B cell (primary cell): ENCODE data around the gene LRP5. TPM values are rescaled to one million over a fixed set of nuclear protein-coding genes. Genes with fewer than 3 reads are reported as not detected.

Experiments
- ATAC-seq: fragments of 200-7000 bp; cut with Tn5 transposase; one replicate; pipeline ENCODE4 v1.10.0; 2021; ENCODE audit warnings: low read depth, mild to moderate bottlenecking, moderate number of reproducible peaks, moderate library complexity
- CTCF ChIA-PET: fragments of 350-600 bp; sonication (Branson Sonifier 250); formaldehyde crosslinking; loops from one replicate; lab custom pipeline; 2021; ENCODE audit warnings: antibody characterized with exemption, inconsistent platforms; lab: Charles Lee
- POLR2A ChIA-PET: fragments of 350-600 bp; sonication (Branson Sonifier 250); formaldehyde crosslinking; loops from one replicate; lab custom pipeline; 2021; ENCODE audit warnings: antibody characterized with exemption; lab: Charles Lee
- DNase-seq: peaks from one replicate; pipeline ENCODE4 v3.0.0; 2013
- H2AFZ ChIP-seq: 2 replicates; pipeline ENCODE4 v1.6.1; 2012; ENCODE audit warnings: mild to moderate bottlenecking, low read depth, low read length; ENCODE audit not compliant: insufficient read depth, poor library complexity, severe bottlenecking
- H3K27ac ChIP-seq, 2 donors: 1 replicate in 1 of 2; 2 replicates in 1 of 2; pipeline ENCODE4 v1.5.1; 2012 to 2013; ENCODE audit warnings: low read length in 2 of 2, mild to moderate bottlenecking in 2 of 2, moderate library complexity in 1 of 2
- H3K27me3 ChIP-seq, 4 experiments: fragments of 200-600 bp in 1 of 4; sonication (generic) in 1 of 4; replicated peaks in 1 of 4; 1 replicate in 2 of 4; 2 replicates in 2 of 4; pipeline versions ENCODE4 v1.6.1 to v1.7.0; 2013 to 2016; ENCODE audit warnings: low read length in 3 of 4, mild to moderate bottlenecking in 2 of 4, mixed read lengths in 1 of 4, moderate library complexity in 1 of 4; ENCODE audit not compliant: insufficient read depth in 4 of 4, control insufficient read depth in 3 of 4; ENCODE audit errors: control extremely low read depth in 1 of 4
- H3K36me3 ChIP-seq, 2 experiments: replicated peaks in 1 of 2; 1 replicate in 1 of 2; 2 replicates in 1 of 2; pipeline versions ENCODE4 v1.6.1 to v1.7.1; 2013; ENCODE audit warnings: low read length in 1 of 2; ENCODE audit not compliant: insufficient read depth in 2 of 2, control insufficient read depth in 1 of 2; ENCODE audit errors: control extremely low read depth in 1 of 2, extremely low read depth in 1 of 2
- H3K4me1 ChIP-seq, 2 donors: fragments of 200-600 bp in 1 of 2; sonication (generic) in 1 of 2; 1 replicate in 1 of 2; 2 replicates in 1 of 2; pipeline versions ENCODE4 v1.5.1 to v1.6.1; 2013 to 2017; ENCODE audit warnings: low read length in 2 of 2; ENCODE audit not compliant: control insufficient read depth in 2 of 2, insufficient read depth in 2 of 2
- H3K4me2 ChIP-seq: replicated peaks from 2 replicates; pipeline ENCODE3; 2012; ENCODE audit warnings: mild to moderate bottlenecking, low read depth, low read length; ENCODE audit not compliant: poor library complexity, severe bottlenecking
- H3K4me3 ChIP-seq, 5 experiments: fragments of 200-600 bp in 1 of 5; sonication (generic) in 1 of 5; 1 replicate in 3 of 5; 2 replicates in 2 of 5; pipeline versions ENCODE4 v1.5.1 to v1.7.0; 2011 to 2016; ENCODE audit warnings: low read length in 4 of 5, mild to moderate bottlenecking in 4 of 5, low read depth in 2 of 5, control low read depth in 1 of 5, moderate library complexity in 1 of 5; ENCODE audit not compliant: insufficient read depth in 1 of 5; ENCODE audit errors: control extremely low read depth in 1 of 5, extremely low read depth in 1 of 5
- H3K79me2 ChIP-seq: fragments of 200-600 bp; sonication (generic); one replicate; pipeline ENCODE4 v1.6.0; 2016; ENCODE audit warnings: low read length; ENCODE audit not compliant: control insufficient read depth, insufficient read depth
- H3K9ac ChIP-seq: fragments of 200-600 bp; sonication (generic); 2 replicates; pipeline ENCODE4 v1.6.1; 2017; ENCODE audit warnings: mild to moderate bottlenecking, low read length, moderate library complexity
- H3K9me3 ChIP-seq, 3 donors: one replicate each; pipeline versions ENCODE4 v1.6.1 to v1.7.1; 2013; ENCODE audit warnings: low read length in 2 of 3; ENCODE audit not compliant: control insufficient read depth in 2 of 3, insufficient read depth in 1 of 3; ENCODE audit errors: control extremely low read depth in 1 of 3
- H4K20me1 ChIP-seq: 2 replicates; pipeline ENCODE4 v1.6.0; 2012; ENCODE audit warnings: mild to moderate bottlenecking, low read length; ENCODE audit not compliant: insufficient read depth, control insufficient read depth, poor library complexity, severe bottlenecking
- H3K27ac Mint-ChIP-seq: one replicate; pipeline ENCODE4 v1.8.0; 2021; ENCODE audit warnings: mixed read lengths
- H3K27me3 Mint-ChIP-seq: one replicate; pipeline ENCODE4 v1.8.0; 2021; ENCODE audit warnings: mixed read lengths
- H3K4me1 Mint-ChIP-seq: one replicate; pipeline ENCODE4 v1.8.0; 2021; ENCODE audit warnings: mixed read lengths
- H3K4me3 Mint-ChIP-seq: one replicate; pipeline ENCODE4 v1.8.0; 2021; ENCODE audit warnings: mixed read lengths
- H3K9me3 Mint-ChIP-seq: one replicate; pipeline ENCODE4 v1.8.0; 2022; ENCODE audit warnings: mixed read lengths; ENCODE audit not compliant: insufficient read depth
- EZH2 ChIP-seq: IDR thresholded peaks from 2 replicates; pipeline ENCODE4 v1.6.1; 2012; ENCODE audit warnings: borderline replicate concordance, low read depth, mild to moderate bottlenecking, moderate library complexity, low read length; ENCODE audit not compliant: insufficient read depth, poor library complexity, severe bottlenecking
- WGBS: methylation state at CpG from one replicate; pipeline ENCODE4 v1.1.5; 2013; ENCODE audit warnings: missing lambda C conversion rate; ENCODE audit not compliant: insufficient coverage; 5-methylcytosine and 5-hydroxymethylcytosine counted together
- intact Hi-C: fragments of 100-400 bp; cut with micrococcal nuclease; formaldehyde crosslinking; loops from one replicate; pipeline ENCODE4 v1.10.0; 2022
- polyA plus RNA-seq: library from polyadenylated mRNA; depleted of rRNA; stranded (reverse); fragments of >200 nt; gene quantifications from 2 replicates; pipeline ENCODE4 v1.2.3, GENCODE V29; 2012
- total RNA-seq, 2 donors: library from RNA; stranded (reverse); fragments of 120-200 nt in 1 of 2; gene quantifications; 1 replicate in 1 of 2; 2 replicates in 1 of 2; pipeline versions ENCODE4 v1.2.3 to v1.2.4, GENCODE V29; 2013 to 2022
- TF ChIP-seq, protein P1 (sequence below): fragments of 200-600 bp; IDR thresholded peaks from one replicate; pipeline ENCODE4 v1.8.0; 2022; ENCODE audit warnings: antibody characterized with exemption, mild to moderate bottlenecking

LRP5 gene
- total and polyA plus RNA-seq, 2 donors (not counting 1 experiment from before 2014, with no cell fraction given): 2.4 to 13.9 TPM

GRCh38 chr11:68469642-68470041 is 157.3 kb downstream of the LRP5 start:
- ChIA-PET POLR2A (no interaction called here), CTCF (no interaction called here)
- H3K79me2 ChIP-seq: peaks cover 100% of the 10 kb centered on the region
- H3K9ac ChIP-seq: no peak overlapping the region
- Mint-ChIP-seq H3K4me3 (peak overlapping the region; percentile 57), H3K27ac (peak overlapping the region; percentile 21), H3K27me3 (no peaks in the 10 kb centered on the region), H3K4me1 (peaks cover 86% of the 10 kb centered on the region), H3K9me3 (no peaks in the 10 kb centered on the region)
- H3K4me2 ChIP-seq: peak overlapping the region; percentile 56
- H3K4me1 ChIP-seq: peaks cover 68 to 84% of the 10 kb centered on the region in 2 donors
- peak overlapping the region in 1 of 2 donors; percentile 44 for H3K27ac ChIP-seq
- no peak overlapping the region for H3K4me3 ChIP-seq
- TF ChIP-seq EZH2: no peak
- TF ChIP-seq, protein P1, sequence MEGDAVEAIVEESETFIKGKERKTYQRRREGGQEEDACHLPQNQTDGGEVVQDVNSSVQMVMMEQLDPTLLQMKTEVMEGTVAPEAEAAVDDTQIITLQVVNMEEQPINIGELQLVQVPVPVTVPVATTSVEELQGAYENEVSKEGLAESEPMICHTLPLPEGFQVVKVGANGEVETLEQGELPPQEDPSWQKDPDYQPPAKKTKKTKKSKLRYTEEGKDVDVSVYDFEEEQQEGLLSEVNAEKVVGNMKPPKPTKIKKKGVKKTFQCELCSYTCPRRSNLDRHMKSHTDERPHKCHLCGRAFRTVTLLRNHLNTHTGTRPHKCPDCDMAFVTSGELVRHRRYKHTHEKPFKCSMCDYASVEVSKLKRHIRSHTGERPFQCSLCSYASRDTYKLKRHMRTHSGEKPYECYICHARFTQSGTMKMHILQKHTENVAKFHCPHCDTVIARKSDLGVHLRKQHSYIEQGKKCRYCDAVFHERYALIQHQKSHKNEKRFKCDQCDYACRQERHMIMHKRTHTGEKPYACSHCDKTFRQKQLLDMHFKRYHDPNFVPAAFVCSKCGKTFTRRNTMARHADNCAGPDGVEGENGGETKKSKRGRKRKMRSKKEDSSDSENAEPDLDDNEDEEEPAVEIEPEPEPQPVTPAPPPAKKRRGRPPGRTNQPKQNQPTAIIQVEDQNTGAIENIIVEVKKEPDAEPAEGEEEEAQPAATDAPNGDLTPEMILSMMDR: no peak
- H4K20me1 ChIP-seq: peaks cover 99% of the 10 kb centered on the region
- H2AFZ ChIP-seq: no peak overlapping the region
- no peaks in the 10 kb centered on the region for H3K27me3 ChIP-seq
- peaks cover 4 to 6% of the 10 kb centered on the region in 2 experiments for H3K36me3 ChIP-seq
- no peak for ATAC-seq
- intact Hi-C loops: loop anchor here (10.0 kb wide), 2 partner anchors 435 to 575 kb away; partner anchors contain the start of genes NDUFS8, TCIRG1 and TPCN2
- no CpG with 5 or more reads among the region's 1 CpG for WGBS
- no peak for DNase-seq
- H3K9me3 ChIP-seq: no peaks in the 10 kb centered on the region

DNA sequence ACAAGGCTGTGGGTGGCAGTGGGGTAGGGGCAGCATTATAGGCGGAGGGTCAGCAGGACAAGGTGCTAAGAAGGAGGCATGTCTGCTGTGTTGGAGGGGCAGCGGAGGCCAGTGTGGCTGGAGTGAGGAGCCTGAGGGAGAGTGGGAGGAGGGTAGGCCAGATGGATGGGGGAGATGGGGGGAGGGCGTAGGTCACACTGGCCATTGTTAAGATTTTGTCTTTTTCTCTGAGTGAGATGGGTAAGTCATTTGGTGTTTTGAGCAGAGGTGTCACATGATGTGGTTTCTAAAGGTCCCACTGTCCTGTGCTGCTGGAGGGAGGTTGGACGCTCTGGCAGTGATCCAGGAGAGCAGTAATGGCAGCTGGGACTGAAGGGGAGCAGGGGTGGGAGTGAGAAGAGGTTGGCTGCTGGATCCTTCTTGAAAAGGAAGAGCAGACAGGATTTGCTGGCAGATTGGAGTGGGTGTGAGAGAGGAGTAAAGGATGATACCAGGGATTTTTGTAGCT is 158.0 kb downstream of the LRP5 start:
- ChIA-PET POLR2A (no interaction called here), CTCF (no interaction called here)
- Histone ChIP-seq H3K4me3 (no peak overlapping the region), H3K27me3 (no peaks in the 10 kb centered on the region), H3K9me3 (no peaks in the 10 kb centered on the region), H3K4me2 (peak overlapping the region; percentile 56), H3K27ac (peak overlapping the region in 1 of 2 donors; percentile 44), H3K36me3 (peaks cover 3 to 6% of the 10 kb centered on the region in 2 experiments), H3K9ac (peak overlapping the region; percentile 6), H2AFZ (no peak overlapping the region), H3K79me2 (peaks cover 95% of the 10 kb centered on the region), H4K20me1 (peaks cover 92% of the 10 kb centered on the region), H3K4me1 (peaks cover 68 to 79% of the 10 kb centered on the region in 2 donors)
- intact Hi-C loops: no loop called here
- Mint-ChIP-seq H3K27me3 (no peaks in the 10 kb centered on the region), H3K27ac (peak overlapping the region; percentile 57), H3K4me3 (peak overlapping the region; percentile 57), H3K4me1 (peaks cover 84% of the 10 kb centered on the region), H3K9me3 (no peaks in the 10 kb centered on the region)
- TF ChIP-seq EZH2: no peak
- TF ChIP-seq, protein P1: no peak
- no peak for ATAC-seq
- no peak for DNase-seq
- WGBS: 95% methylated on average over 4 of the region's 4 CpGs
